ENCODE measurements around the gene ARHGEF19. TPM values are rescaled to one million over a fixed set of nuclear protein-coding genes. Genes with fewer than 3 reads are reported as not detected.
A peak's percentile ranks its signal among the peaks of the same experiment; 100 is the strongest.
"Not testable (repeated sequence)": the region's sequence is repeated elsewhere in the genome, so short reads cannot be mapped to it uniquely, and the experiment has no call there.

ARHGEF19 gene
- total and polyA plus RNA-seq, 8 donors = 10.4 to 67.7 (median 56.5) TPM

- no peak for TF ChIP-seq CTCF (IDR thresholded peaks at IDR 0.05)
- Histone ChIP-seq H3K9me3 (no peaks in the 10 kb centered on the region), H3K27ac (peak overlapping the region; percentile 48 to 53), H3K36me3 (peaks cover 0 to 45% of the 10 kb centered on the region in 2 donors), H3K27me3 (no peaks in the 10 kb centered on the region), H3K4me3 (no peak overlapping the region), H3K4me1 (peaks cover 17 to 34% of the 10 kb centered on the region in 2 donors)
- ATAC-seq (peak; percentile 64), DNase-seq (peak in 2 of 4 donors; percentile 76 to 86)
- intact Hi-C loops (cut with DNase I) = no loop called here
Observed at GRCh38 chr1:16248603-16249516, 36.4 kb upstream of the ARHGEF19 start.

- intact Hi-C loops (cut with DNase I) = no loop called here
- peaks cover 17 to 34% of the 10 kb centered on the region in 2 donors for H3K4me1 ChIP-seq
- ATAC-seq = no peak
Observed at GRCh38 chr1:16248007-16248436, 35.6 kb upstream of the ARHGEF19 start.

GRCh38 chr1:16247441-16247840 is 35.0 kb upstream of the ARHGEF19 start:
- H3K4me1 ChIP-seq = peaks cover 17 to 34% of the 10 kb centered on the region in 2 donors
- H3K4me3 ChIP-seq = no peak overlapping the region
- intact Hi-C loops (cut with DNase I) = no loop called here
- peaks cover 0 to 32% of the 10 kb centered on the region in 2 donors for H3K36me3 ChIP-seq
- no peak for ATAC-seq
- no peak for DNase-seq
- no peaks in the 10 kb centered on the region for H3K27me3 ChIP-seq
- H3K9me3 ChIP-seq = no peaks in the 10 kb centered on the region
- TF ChIP-seq CTCF (IDR thresholded peaks at IDR 0.05) = no peak
- H3K27ac ChIP-seq = no peak overlapping the region

More at GRCh38 chr1:16248007-16248436, 35.6 kb upstream of the ARHGEF19 start:
- H3K36me3 ChIP-seq = peaks cover 0 to 38% of the 10 kb centered on the region in 2 donors
- H3K4me3 ChIP-seq = no peak overlapping the region
- TF ChIP-seq CTCF (IDR thresholded peaks at IDR 0.05) = no peak
- H3K27ac ChIP-seq = peak overlapping the region; percentile 48 to 53
- H3K27me3 ChIP-seq = no peaks in the 10 kb centered on the region
- H3K9me3 ChIP-seq = no peaks in the 10 kb centered on the region
- DNase-seq = no peak

GRCh38 chr1:16246961-16247360 is 34.5 kb upstream of the ARHGEF19 start:
- no peak for TF ChIP-seq CTCF (IDR thresholded peaks at IDR 0.05)
- intact Hi-C loops (cut with DNase I) = no loop called here
- Histone ChIP-seq H3K4me3 (no peak overlapping the region), H3K36me3 (peaks cover 0 to 27% of the 10 kb centered on the region in 2 donors), H3K27me3 (no peaks in the 10 kb centered on the region), H3K9me3 (no peaks in the 10 kb centered on the region), H3K27ac (no peak overlapping the region), H3K4me1 (peaks cover 17 to 34% of the 10 kb centered on the region in 2 donors)
- DNase-seq = no peak
- ATAC-seq = no peak

GRCh38 chr1:16246239-16246638 is 33.8 kb upstream of the ARHGEF19 start:
- H3K27ac ChIP-seq; ATAC-seq; DNase-seq; H3K27me3 ChIP-seq; intact Hi-C loops (cut with DNase I); H3K4me3 ChIP-seq; H3K9me3 ChIP-seq: not testable (repeated sequence)
- peaks cover 17 to 34% of the 10 kb centered on the region in 2 donors for H3K4me1 ChIP-seq
- H3K36me3 ChIP-seq = peaks cover 0 to 20% of the 10 kb centered on the region in 2 donors

Data from left lung (tissue), 10 donors.